DND-41 (cell line): ENCODE data around the gene RBMS3.
"Not testable (repeated sequence)": the region's sequence is repeated elsewhere in the genome, so short reads cannot be mapped to it uniquely, and the experiment has no call there.

Experiments
- ATAC-seq: fragments of 200-7000 bp; cut with Tn5 transposase; 3 replicates; pipeline ENCODE4 v1.9.1; 2021; ENCODE audit warnings: low read depth; ENCODE audit not compliant: insufficient read depth
- DNase-seq: peaks from one replicate; pipeline ENCODE4 v3.0.0-alpha.2; 2020
- H2AFZ ChIP-seq: 2 replicates; pipeline ENCODE4 v1.6.0; 2012; ENCODE audit warnings: low read depth, low read length
- H3K27ac ChIP-seq: 2 replicates; pipeline ENCODE4 v1.5.1; 2012; ENCODE audit warnings: low read length, inconsistent platforms
- H3K27me3 ChIP-seq: fragments of 200-600 bp; sonication (generic); 2 replicates; pipeline ENCODE4 v1.6.0; 2012; ENCODE audit warnings: low read length, mild to moderate bottlenecking, inconsistent platforms; ENCODE audit not compliant: insufficient read depth, poor library complexity
- H3K36me3 ChIP-seq: 2 replicates; pipeline ENCODE4 v1.5.1; 2012; ENCODE audit warnings: low read length, inconsistent platforms; ENCODE audit not compliant: insufficient read depth
- H3K4me1 ChIP-seq: 2 replicates; pipeline ENCODE4 v1.5.1; 2012; ENCODE audit warnings: mild to moderate bottlenecking, low read length; ENCODE audit not compliant: insufficient read depth
- H3K4me2 ChIP-seq: 2 replicates; pipeline ENCODE4 v1.6.0; 2012; ENCODE audit warnings: mild to moderate bottlenecking, moderate library complexity, low read length, inconsistent platforms; ENCODE audit not compliant: insufficient read depth
- H3K4me3 ChIP-seq, 2 experiments: fragments of 200-600 bp in 1 of 2; shearing (Covaris generic) in 1 of 2; 2 replicates each; pipeline ENCODE4 v1.5.1; 2012 to 2016; ENCODE audit warnings: inconsistent platforms in 2 of 2, low read length in 2 of 2, mild to moderate bottlenecking in 2 of 2, low read depth in 1 of 2, moderate library complexity in 1 of 2
- H3K79me2 ChIP-seq: 2 replicates; pipeline ENCODE4 v1.6.0; 2012; ENCODE audit warnings: low read length, inconsistent platforms; ENCODE audit not compliant: insufficient read depth
- H3K9ac ChIP-seq: 2 replicates; pipeline ENCODE4 v1.6.0; 2012; ENCODE audit warnings: low read depth, mild to moderate bottlenecking, inconsistent platforms, low read length, moderate library complexity
- H3K9me3 ChIP-seq: 2 replicates; pipeline ENCODE4 v1.5.1; 2012; ENCODE audit warnings: low read length, moderate library complexity, mild to moderate bottlenecking, inconsistent platforms; ENCODE audit not compliant: insufficient read depth, severe bottlenecking
- H4K20me1 ChIP-seq: 2 replicates; pipeline ENCODE4 v1.6.0; 2012; ENCODE audit warnings: low read length; ENCODE audit not compliant: insufficient read depth
- EZH2 ChIP-seq: IDR thresholded peaks from 3 replicates; pipeline ENCODE4 v1.6.1; 2012; ENCODE audit warnings: borderline replicate concordance, low read depth, mild to moderate bottlenecking, moderate library complexity, low read length, inconsistent platforms; ENCODE audit not compliant: severe bottlenecking
- TF ChIP-seq, protein P1 (sequence below): IDR thresholded peaks from 2 replicates; pipeline ENCODE4 v1.5.1; 2012; ENCODE audit warnings: borderline replicate concordance, low read length, moderate library complexity, mild to moderate bottlenecking; ENCODE audit not compliant: poor library complexity, severe bottlenecking; ENCODE audit errors: extremely low read depth

Gene RBMS3

DNA sequence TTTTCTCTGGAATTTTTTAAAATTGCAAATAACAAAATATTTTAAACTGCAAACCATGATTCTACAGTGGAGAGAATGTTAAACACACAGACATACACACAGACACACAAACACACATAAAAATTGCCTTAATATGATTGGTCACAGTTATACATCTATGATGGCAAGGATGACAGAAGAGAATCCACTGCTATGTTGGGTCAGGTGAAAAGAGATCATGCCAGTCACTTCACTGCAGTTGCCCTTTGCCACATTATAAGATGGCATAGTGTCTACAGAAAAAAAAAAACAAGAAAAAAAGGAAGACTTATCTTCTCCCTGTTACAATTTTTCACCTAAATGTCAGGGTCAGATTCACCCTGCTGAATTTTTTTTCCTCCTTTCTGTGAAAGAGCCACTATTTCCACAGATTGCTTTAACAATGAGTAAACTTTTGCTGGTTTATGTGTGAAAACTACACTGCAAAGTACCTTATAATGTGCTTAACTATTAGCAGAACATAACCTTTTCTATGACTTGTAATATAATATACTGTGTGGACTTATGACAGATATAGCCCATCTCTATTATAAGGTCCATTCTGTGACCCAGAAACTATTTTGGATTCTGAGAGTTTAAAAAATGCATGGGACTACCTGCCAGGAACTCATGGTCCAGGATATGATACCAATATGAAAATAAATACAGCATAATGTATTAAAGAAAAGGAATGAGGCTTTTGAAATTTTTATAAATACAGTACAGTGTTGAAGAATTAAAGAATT is 111.9 kb downstream of the RBMS3 start:
- Histone ChIP-seq H3K4me2 (no peak overlapping the region), H3K9me3 (no peaks in the 10 kb centered on the region), H4K20me1 (no peaks in the 10 kb centered on the region), H3K4me1 (no peaks in the 10 kb centered on the region), H3K27me3 (no peaks in the 10 kb centered on the region), H3K9ac (no peak overlapping the region), H3K79me2 (no peaks in the 10 kb centered on the region), H3K36me3 (no peaks in the 10 kb centered on the region), H2AFZ (no peak overlapping the region), H3K27ac (no peak overlapping the region), H3K4me3 (no peak overlapping the region)
- ATAC-seq (no peak), DNase-seq (no peak)
- TF ChIP-seq, protein P1, sequence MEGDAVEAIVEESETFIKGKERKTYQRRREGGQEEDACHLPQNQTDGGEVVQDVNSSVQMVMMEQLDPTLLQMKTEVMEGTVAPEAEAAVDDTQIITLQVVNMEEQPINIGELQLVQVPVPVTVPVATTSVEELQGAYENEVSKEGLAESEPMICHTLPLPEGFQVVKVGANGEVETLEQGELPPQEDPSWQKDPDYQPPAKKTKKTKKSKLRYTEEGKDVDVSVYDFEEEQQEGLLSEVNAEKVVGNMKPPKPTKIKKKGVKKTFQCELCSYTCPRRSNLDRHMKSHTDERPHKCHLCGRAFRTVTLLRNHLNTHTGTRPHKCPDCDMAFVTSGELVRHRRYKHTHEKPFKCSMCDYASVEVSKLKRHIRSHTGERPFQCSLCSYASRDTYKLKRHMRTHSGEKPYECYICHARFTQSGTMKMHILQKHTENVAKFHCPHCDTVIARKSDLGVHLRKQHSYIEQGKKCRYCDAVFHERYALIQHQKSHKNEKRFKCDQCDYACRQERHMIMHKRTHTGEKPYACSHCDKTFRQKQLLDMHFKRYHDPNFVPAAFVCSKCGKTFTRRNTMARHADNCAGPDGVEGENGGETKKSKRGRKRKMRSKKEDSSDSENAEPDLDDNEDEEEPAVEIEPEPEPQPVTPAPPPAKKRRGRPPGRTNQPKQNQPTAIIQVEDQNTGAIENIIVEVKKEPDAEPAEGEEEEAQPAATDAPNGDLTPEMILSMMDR = no peak
- TF ChIP-seq EZH2 = no peak

DNA sequence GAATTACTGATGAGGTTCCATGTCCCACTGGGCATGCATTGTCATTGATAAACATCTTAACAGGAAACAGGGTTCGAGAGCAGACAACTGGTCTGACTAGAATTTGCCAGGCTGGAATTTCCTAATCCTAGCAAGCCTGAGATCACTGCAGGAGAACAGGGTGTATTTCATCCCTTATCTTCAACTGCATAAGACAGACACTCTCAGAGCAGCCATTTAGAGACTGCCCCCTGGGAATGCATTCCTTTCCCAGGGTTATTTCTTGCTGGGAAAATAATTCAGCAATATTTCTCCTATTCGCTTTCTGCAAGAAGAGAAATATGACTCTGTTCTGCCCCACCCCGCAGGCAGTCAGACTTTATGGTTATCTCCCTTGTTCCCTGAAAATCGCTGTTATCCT is 113.1 kb downstream of the RBMS3 start:
- not testable (repeated sequence) for DNase-seq, H3K9ac ChIP-seq, H3K9me3 ChIP-seq, H2AFZ ChIP-seq, H3K27me3 ChIP-seq, H4K20me1 ChIP-seq, H3K4me2 ChIP-seq, ATAC-seq, H3K4me3 ChIP-seq, H3K79me2 ChIP-seq, H3K4me1 ChIP-seq, H3K27ac ChIP-seq, H3K36me3 ChIP-seq

DNA sequence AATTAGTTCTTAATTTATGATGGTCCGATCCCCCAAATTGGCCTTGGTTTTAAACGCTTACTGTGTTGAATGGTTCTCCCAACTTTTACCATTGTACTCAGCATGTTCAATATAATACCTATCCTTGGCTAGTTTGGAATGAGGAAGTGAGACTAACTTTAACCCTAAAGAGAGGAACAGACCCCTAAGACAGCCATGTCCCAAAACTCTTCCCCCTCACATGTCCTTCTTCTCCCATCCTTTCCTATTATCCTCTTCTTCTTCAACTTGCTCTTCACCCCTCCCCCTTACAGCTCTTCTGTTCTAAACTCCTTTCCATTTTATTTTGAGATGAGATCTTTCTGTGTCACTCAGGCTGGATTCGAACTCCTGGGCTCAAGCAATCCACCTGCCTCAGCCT is 116.5 kb downstream of the RBMS3 start:
- ATAC-seq = no peak
- Histone ChIP-seq H3K27me3 (no peaks in the 10 kb centered on the region), H2AFZ (no peak overlapping the region), H4K20me1 (no peaks in the 10 kb centered on the region), H3K9ac (no peak overlapping the region), H3K79me2 (no peaks in the 10 kb centered on the region), H3K4me1 (no peaks in the 10 kb centered on the region), H3K4me2 (no peak overlapping the region), H3K27ac (no peak overlapping the region), H3K9me3 (no peaks in the 10 kb centered on the region), H3K4me3 (no peak overlapping the region), H3K36me3 (no peaks in the 10 kb centered on the region)
- no peak for DNase-seq
- TF ChIP-seq EZH2 = no peak
- TF ChIP-seq, protein P1 = no peak

- TF ChIP-seq, protein P1 = no peak
- no peaks in the 10 kb centered on the region for H3K9me3 ChIP-seq
- H3K4me2 ChIP-seq = no peak overlapping the region
- H4K20me1 ChIP-seq = no peaks in the 10 kb centered on the region
- no peaks in the 10 kb centered on the region for H3K36me3 ChIP-seq
- no peaks in the 10 kb centered on the region for H3K4me1 ChIP-seq
- H3K27ac ChIP-seq = no peak overlapping the region
- no peaks in the 10 kb centered on the region for H3K79me2 ChIP-seq
- DNase-seq (no peak), ATAC-seq (no peak)
- H2AFZ ChIP-seq = no peak overlapping the region
- H3K4me3 ChIP-seq = no peak overlapping the region
- no peak overlapping the region for H3K9ac ChIP-seq
- no peaks in the 10 kb centered on the region for H3K27me3 ChIP-seq
These were observed 117.9 kb downstream of the RBMS3 start for GRCh38 chr3:29398787-29399186.
